Endothelial cell of umbilical vein (primary cell): ENCODE data around the gene PCBP4. TPM values are rescaled to one million over a fixed set of nuclear protein-coding genes. Genes with fewer than 3 reads are reported as not detected.

Experiments
- BruUV-seq: library from RNA; stranded (reverse); fragments of 400-500 nt; replicated peaks from 2 replicates; lab custom pipeline; 2021; lab: Mats Ljungman, UMichigan
- CTCF ChIA-PET: fragments of 300-600, 350-600 bp; sonication (Branson Sonifier 250); formaldehyde crosslinking; loops from one replicate; lab custom pipeline; 2021; ENCODE audit warnings: antibody characterized with exemption, inconsistent platforms; lab: Charles Lee
- POLR2A ChIA-PET: fragments of 300-600, 350-600 bp; sonication (Branson Sonifier 250); formaldehyde crosslinking; loops from one replicate; lab custom pipeline; 2021; ENCODE audit warnings: antibody characterized with exemption, inconsistent platforms; lab: Charles Lee
- DNase-seq: peaks from one replicate; pipeline ENCODE4 v3.0.0-alpha.2; 2011; ENCODE audit warnings: low read depth, low spot score
- FAIRE-seq: peaks from 2 replicates; lab custom pipeline; 2011; peaks lifted over from hg19 to GRCh38; lab: Jason Lieb, UNC
- H2AFZ ChIP-seq: 2 replicates; pipeline ENCODE4 v1.6.0; 2012; ENCODE audit warnings: low read depth, low read length, control low read depth, inconsistent platforms
- H3K27ac ChIP-seq: 2 replicates; pipeline ENCODE4 v1.5.1; 2011; ENCODE audit warnings: low read depth, mild to moderate bottlenecking, control low read depth, low read length, moderate library complexity; ENCODE audit not compliant: insufficient read depth
- H3K27me3 ChIP-seq, 2 experiments: 2 replicates each; pipeline versions ENCODE4 v1.6.0 to v1.6.1; 2011; ENCODE audit warnings: low read length in 2 of 2, mixed read lengths in 1 of 2; ENCODE audit not compliant: control insufficient read depth in 2 of 2, insufficient read depth in 2 of 2
- H3K36me3 ChIP-seq, 2 experiments: 2 replicates in 1 of 2; 3 replicates in 1 of 2; pipeline ENCODE4 v1.5.1; 2011; ENCODE audit warnings: low read length in 2 of 2, mild to moderate bottlenecking in 1 of 2, moderate library complexity in 1 of 2; ENCODE audit not compliant: control insufficient read depth in 2 of 2, insufficient read depth in 2 of 2; ENCODE audit errors: extremely low read depth in 1 of 2
- H3K4me1 ChIP-seq: 3 replicates; pipeline ENCODE4 v1.5.1; 2011; ENCODE audit warnings: mild to moderate bottlenecking, low read length; ENCODE audit not compliant: control insufficient read depth, insufficient read depth; ENCODE audit errors: extremely low read depth
- H3K4me2 ChIP-seq: 2 replicates; pipeline ENCODE4 v1.6.1; 2011; ENCODE audit warnings: low read length, control low read depth, mixed read lengths; ENCODE audit not compliant: insufficient read depth
- H3K4me3 ChIP-seq, 3 experiments: fragments of 200-600 bp in 1 of 3; sonication (generic), shearing (Covaris generic) in 1 of 3; replicated peaks in 1 of 3; 2 replicates each; pipeline ENCODE4 v1.5.1; 2011 to 2016; ENCODE audit warnings: control low read depth in 3 of 3, low read length in 3 of 3, mild to moderate bottlenecking in 2 of 3, inconsistent platforms in 1 of 3, low read depth in 1 of 3, moderate library complexity in 1 of 3; ENCODE audit not compliant: insufficient read depth in 1 of 3
- H3K79me2 ChIP-seq: 2 replicates; pipeline ENCODE4 v1.6.0; 2012; ENCODE audit warnings: low read length, inconsistent platforms; ENCODE audit not compliant: control insufficient read depth, insufficient read depth
- H3K9ac ChIP-seq: replicated peaks from 2 replicates; pipeline ENCODE3; 2011; ENCODE audit warnings: low read length, control low read depth; ENCODE audit not compliant: insufficient read depth; ENCODE audit errors: extremely low read depth
- H3K9me1 ChIP-seq: replicated peaks from 3 replicates; pipeline ENCODE4 v1.6.0; 2011; ENCODE audit warnings: mild to moderate bottlenecking, low read length; ENCODE audit not compliant: control insufficient read depth, insufficient read depth; ENCODE audit errors: extremely low read depth
- H3K9me3 ChIP-seq: replicated peaks from 2 replicates; pipeline ENCODE4 v1.5.1; 2012; ENCODE audit warnings: low read length, inconsistent platforms; ENCODE audit not compliant: control insufficient read depth, insufficient read depth
- H4K20me1 ChIP-seq: replicated peaks from 2 replicates; pipeline ENCODE3; 2011; ENCODE audit warnings: mild to moderate bottlenecking, low read length; ENCODE audit not compliant: control insufficient read depth, insufficient read depth; ENCODE audit errors: extremely low read depth
- CTCF ChIP-seq, 2 donors: IDR thresholded peaks; 1 replicate in 1 of 2; 2 replicates in 1 of 2; pipeline ENCODE4 v1.5.1; 2011; ENCODE audit warnings: low read length in 2 of 2, mild to moderate bottlenecking in 2 of 2, moderate library complexity in 2 of 2, control low read depth in 1 of 2, inconsistent platforms in 1 of 2, low read depth in 1 of 2; ENCODE audit not compliant: insufficient read depth in 1 of 2; ENCODE audit errors: extremely low read depth in 1 of 2
- EZH2 ChIP-seq: IDR thresholded peaks from 2 replicates; pipeline ENCODE4 v1.6.1; 2012; ENCODE audit warnings: borderline replicate concordance, low read depth, mild to moderate bottlenecking, moderate library complexity, low read length, inconsistent platforms; ENCODE audit not compliant: severe bottlenecking
- GATA2 ChIP-seq: IDR thresholded peaks from 2 replicates; pipeline ENCODE4 v1.7.0; 2011; ENCODE audit warnings: low read depth, mild to moderate bottlenecking, moderate library complexity, mixed read lengths, low read length; ENCODE audit not compliant: insufficient read length, insufficient read depth
- MAX ChIP-seq: IDR thresholded peaks from 2 replicates; pipeline ENCODE4 v1.6.1; 2011; ENCODE audit not compliant: insufficient read depth, insufficient read length
- dilution Hi-C: fragments of 300-500 bp; cut with MboI; formaldehyde crosslinking; loops from one replicate; pipeline ENCODE4 v1.15.0; 2019; ENCODE audit warnings: low sequenced_read_pairs; ENCODE audit not compliant: extremely low pct_ligation_motif_present
- intact Hi-C: fragments of 100-400 bp; cut with micrococcal nuclease; formaldehyde crosslinking; loops from one replicate; pipeline ENCODE4 v1.10.0; 2022
- polyA plus RNA-seq, 4 experiments: library from polyadenylated mRNA; depleted of rRNA in 3 of 4; stranded (reverse) in 3 of 4; unstranded in 1 of 4; fragments of >200 nt; gene quantifications; 2 replicates each; pipeline versions ENCODE4 v1.2.1 to v1.2.3, GENCODE V29; 2011 to 2012; ENCODE audit warnings: missing spikeins in 1 of 4
- total RNA-seq: library from RNA; stranded (reverse); gene quantifications from 2 replicates; pipeline ENCODE4 v1.2.3, GENCODE V29; 2021

Gene PCBP4
- total and polyA plus RNA-seq, 2 donors (not counting 3 experiments of a cell fraction or from before 2014, with no cell fraction given) = 46.5 to 63.1 TPM

GRCh38 chr3:52006820-52007133 is 39.5 kb upstream of the PCBP4 start:
- TF ChIP-seq EZH2 (no peak), GATA2 (no peak), MAX (no peak), CTCF (IDR thresholded peaks at IDR 0.05; ENCODE audit: extremely low read depth in 1 of 2, insufficient read depth in 1 of 2, low read depth in 1 of 2, low read length in 2 of 2) (no peak)
- FAIRE-seq (no peak), DNase-seq (no peak)
- Histone ChIP-seq H3K36me3 (no peaks in the 10 kb centered on the region), H4K20me1 (no peaks in the 10 kb centered on the region), H3K4me3 (no peak overlapping the region), H3K9me1 (no peaks in the 10 kb centered on the region), H3K4me2 (no peak overlapping the region), H3K9me3 (no peaks in the 10 kb centered on the region), H3K4me1 (peaks cover 8% of the 10 kb centered on the region), H3K27me3 (no peaks in the 10 kb centered on the region), H3K79me2 (no peaks in the 10 kb centered on the region), H2AFZ (no peak overlapping the region), H3K9ac (no peak overlapping the region), H3K27ac (no peak overlapping the region)
- no TSS peak for BruUV-seq
- intact Hi-C loops (loop anchor here (2.0 kb wide), 1 partner anchor 40 kb away; no protein-coding TSS in a partner anchor), dilution Hi-C loops (no loop called here)
- CTCF ChIA-PET = interaction anchor here (10.4 kb wide), 1 partner anchor 47 kb away, joined by 260 read pairs; the partner anchor contains the start of gene DUSP7
- POLR2A ChIA-PET = no interaction called here
